A673 (cell line): ENCODE results near the gene FASTKD3. TPM values are rescaled to one million over a fixed set of nuclear protein-coding genes. Genes with fewer than 3 reads are reported as not detected.

Experiments used
- BruUV-seq: library from RNA; stranded (reverse); fragments of 400-500 nt; replicated peaks from 2 replicates; lab custom pipeline; 2021; lab: Mats Ljungman, UMichigan
- CTCF ChIA-PET: fragments of 300-600 bp; sonication (Branson Sonifier 250); formaldehyde crosslinking; loops from one replicate; lab custom pipeline; 2022; ENCODE audit warnings: antibody characterized with exemption; lab: Charles Lee
- POLR2A ChIA-PET: fragments of 300-600 bp; sonication (Branson Sonifier 250); formaldehyde crosslinking; loops from one replicate; lab custom pipeline; 2022; ENCODE audit warnings: antibody characterized with exemption; ENCODE audit not compliant: low non-redundant PET; lab: Charles Lee
- DNase-seq: peaks from one replicate; pipeline ENCODE4 v3.0.0-alpha.2; 2015; ENCODE audit warnings: low spot score
- H3K27ac ChIP-seq: fragments of 200-600 bp; sonication (generic); 2 replicates; pipeline ENCODE4 v1.5.1; 2016; ENCODE audit warnings: mixed run types, low read depth, mild to moderate bottlenecking, mixed read lengths, antibody characterized with exemption, low read length; ENCODE audit not compliant: poor library complexity, severe bottlenecking
- H3K27me3 ChIP-seq: fragments of 200-600 bp; sonication (generic); replicated peaks from 2 replicates; pipeline ENCODE4 v1.6.1; 2017; ENCODE audit warnings: mixed run types, low read depth, mild to moderate bottlenecking, mixed read lengths, antibody characterized with exemption, low read length; ENCODE audit not compliant: insufficient read depth, poor library complexity
- H3K36me3 ChIP-seq: fragments of 200-600 bp; sonication (generic); 2 replicates; pipeline ENCODE4 v1.6.1; 2016; ENCODE audit warnings: mixed run types, mild to moderate bottlenecking, mixed read lengths, antibody characterized with exemption, low read length; ENCODE audit not compliant: insufficient read depth, poor library complexity, severe bottlenecking
- H3K4me1 ChIP-seq: fragments of 200-600 bp; sonication (generic); 2 replicates; pipeline ENCODE4 v1.6.1; 2017; ENCODE audit warnings: mixed run types, mild to moderate bottlenecking, mixed read lengths, antibody characterized with exemption, low read length; ENCODE audit not compliant: insufficient read depth, poor library complexity, severe bottlenecking
- H3K4me3 ChIP-seq: fragments of 200-600 bp; sonication (generic); 2 replicates; pipeline ENCODE4 v1.5.1; 2016; ENCODE audit warnings: low read depth, mixed run types, mild to moderate bottlenecking, mixed read lengths, low read length; ENCODE audit not compliant: poor library complexity, severe bottlenecking
- H3K9me3 ChIP-seq: fragments of 200-600 bp; sonication (generic); 2 replicates; pipeline ENCODE4 v1.6.1; 2016; ENCODE audit warnings: mixed run types, low read depth, mild to moderate bottlenecking, mixed read lengths, antibody characterized with exemption, low read length; ENCODE audit not compliant: poor library complexity, severe bottlenecking
- EZH2 ChIP-seq: fragments of 200-600 bp; sonication (generic); IDR thresholded peaks from 2 replicates; pipeline ENCODE4 v1.6.1; 2017; ENCODE audit warnings: borderline replicate concordance, low read depth, mild to moderate bottlenecking, mixed read lengths, antibody characterized with exemption, low read length; ENCODE audit not compliant: poor library complexity, severe bottlenecking
- intact Hi-C: fragments of 100-400 bp; cut with micrococcal nuclease; formaldehyde crosslinking; loops from one replicate; pipeline ENCODE4 v1.10.0; 2022; ENCODE audit not compliant: unreplicated experiment
- total RNA-seq: library from RNA; stranded (reverse); gene quantifications from 2 replicates; pipeline ENCODE4 v1.2.3, GENCODE V29; 2021
- TF ChIP-seq, protein P1 (sequence below): fragments of 300-800, 200-600 bp; sonication (generic); conservative IDR thresholded peaks from 2 replicates; pipeline ENCODE4 v1.5.1; 2017; ENCODE audit warnings: low read depth, mild to moderate bottlenecking, antibody characterized with exemption, low read length, moderate library complexity, mixed read lengths

The FASTKD3 gene
- total RNA-seq, 1 experiment from 2014 or later, result 16.8 TPM

- ChIA-PET POLR2A (no interaction called here), CTCF (no interaction called here)
- DNase-seq, result no peak
- intact Hi-C loops, result no loop called here
- Histone ChIP-seq H3K9me3 (no peaks in the 10 kb centered on the region), H3K36me3 (peaks cover 81% of the 10 kb centered on the region), H3K4me3 (no peak overlapping the region), H3K4me1 (peaks cover 30% of the 10 kb centered on the region), H3K27ac (no peak overlapping the region), H3K27me3 (no peaks in the 10 kb centered on the region)
- no TSS peak for BruUV-seq
- TF ChIP-seq, protein P1, sequence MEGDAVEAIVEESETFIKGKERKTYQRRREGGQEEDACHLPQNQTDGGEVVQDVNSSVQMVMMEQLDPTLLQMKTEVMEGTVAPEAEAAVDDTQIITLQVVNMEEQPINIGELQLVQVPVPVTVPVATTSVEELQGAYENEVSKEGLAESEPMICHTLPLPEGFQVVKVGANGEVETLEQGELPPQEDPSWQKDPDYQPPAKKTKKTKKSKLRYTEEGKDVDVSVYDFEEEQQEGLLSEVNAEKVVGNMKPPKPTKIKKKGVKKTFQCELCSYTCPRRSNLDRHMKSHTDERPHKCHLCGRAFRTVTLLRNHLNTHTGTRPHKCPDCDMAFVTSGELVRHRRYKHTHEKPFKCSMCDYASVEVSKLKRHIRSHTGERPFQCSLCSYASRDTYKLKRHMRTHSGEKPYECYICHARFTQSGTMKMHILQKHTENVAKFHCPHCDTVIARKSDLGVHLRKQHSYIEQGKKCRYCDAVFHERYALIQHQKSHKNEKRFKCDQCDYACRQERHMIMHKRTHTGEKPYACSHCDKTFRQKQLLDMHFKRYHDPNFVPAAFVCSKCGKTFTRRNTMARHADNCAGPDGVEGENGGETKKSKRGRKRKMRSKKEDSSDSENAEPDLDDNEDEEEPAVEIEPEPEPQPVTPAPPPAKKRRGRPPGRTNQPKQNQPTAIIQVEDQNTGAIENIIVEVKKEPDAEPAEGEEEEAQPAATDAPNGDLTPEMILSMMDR, result no peak
- TF ChIP-seq EZH2, result no peak
These were observed 12.3 kb upstream of the FASTKD3 start for GRCh38 chr5:7881091-7881490.

DNA sequence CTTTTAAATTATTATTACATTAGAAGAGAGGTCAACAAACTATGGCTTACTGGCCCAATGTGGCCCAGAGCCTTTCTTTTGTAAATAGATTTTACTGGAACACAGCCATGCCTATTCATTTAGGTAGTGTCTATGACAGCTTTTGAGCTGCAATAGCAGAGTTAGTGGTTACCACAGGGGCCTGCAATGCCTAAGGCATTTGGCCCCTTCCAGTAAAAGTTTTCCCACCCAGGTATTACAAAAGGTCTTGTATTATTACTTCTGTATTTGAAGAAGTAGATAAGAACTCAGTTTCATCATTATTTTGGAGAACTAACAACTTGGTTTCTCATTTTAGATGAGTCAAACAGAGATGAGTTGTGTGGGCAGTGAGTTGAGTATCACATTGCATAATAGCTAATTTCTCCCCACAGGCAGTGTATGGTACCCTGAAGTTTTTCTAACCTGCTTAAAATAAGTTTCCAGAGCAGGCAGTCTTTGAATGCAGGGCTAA lies 9.6 kb upstream of the FASTKD3 start:
- Histone ChIP-seq H3K27ac (no peak overlapping the region), H3K9me3 (no peaks in the 10 kb centered on the region), H3K36me3 (peaks cover 65% of the 10 kb centered on the region), H3K27me3 (no peaks in the 10 kb centered on the region), H3K4me1 (peaks cover 30% of the 10 kb centered on the region), H3K4me3 (no peak overlapping the region)
- ChIA-PET CTCF (interaction anchor here (1.0 kb wide), 1 partner anchor 133 kb away, joined by 3 read pairs; no protein-coding TSS in a partner anchor), POLR2A (no interaction called here)
- BruUV-seq, result no TSS peak
- intact Hi-C loops, result loop anchor here (10.0 kb wide), 1 partner anchor 1104 kb away; no protein-coding TSS in a partner anchor
- peak; percentile 9 for DNase-seq
- TF ChIP-seq, protein P1, result no peak
- TF ChIP-seq EZH2, result no peak

GRCh38 chr5:7877851-7878250 lies 9.0 kb upstream of the FASTKD3 start:
- H3K36me3 ChIP-seq, result peaks cover 59% of the 10 kb centered on the region
- POLR2A ChIA-PET, result no interaction called here
- no peaks in the 10 kb centered on the region for H3K27me3 ChIP-seq

More at GRCh38 chr5:7877851-7878250, 9.0 kb upstream of the FASTKD3 start:
- no peak for DNase-seq
- no TSS peak for BruUV-seq
- no peak for TF ChIP-seq EZH2
- TF ChIP-seq, protein P1, result no peak
- H3K4me1 ChIP-seq, result peaks cover 27% of the 10 kb centered on the region
- CTCF ChIA-PET, result no interaction called here
- H3K27ac ChIP-seq, result no peak overlapping the region
- no peaks in the 10 kb centered on the region for H3K9me3 ChIP-seq
- no peak overlapping the region for H3K4me3 ChIP-seq
- intact Hi-C loops, result loop anchor here (10.0 kb wide), 1 partner anchor 1103 kb away; no protein-coding TSS in a partner anchor
